Nephron progenitor cell (in vitro differentiated cells): ENCODE measurements around the gene NIM1K.
"Not testable (repeated sequence)": the region's sequence is repeated elsewhere in the genome, so short reads cannot be mapped to it uniquely, and the experiment has no call there.

Experiments
- DNase-seq: peaks from one replicate; pipeline ENCODE4 v3.0.0; 2021
- H3K27ac Mint-ChIP-seq: 2 replicates; pipeline ENCODE4 v1.8.0; 2021; ENCODE audit warnings: mild to moderate bottlenecking, moderate library complexity, mixed read lengths
- H3K27me3 Mint-ChIP-seq: 2 replicates; pipeline ENCODE4 v1.8.0; 2021; ENCODE audit warnings: mild to moderate bottlenecking, low read depth, mixed read lengths; ENCODE audit not compliant: poor library complexity
- H3K36me3 Mint-ChIP-seq: 2 replicates; pipeline ENCODE4 v1.8.0; 2021; ENCODE audit warnings: low read depth, mixed read lengths
- H3K4me1 Mint-ChIP-seq: 2 replicates; pipeline ENCODE4 v1.8.0; 2021; ENCODE audit warnings: mixed read lengths
- H3K4me3 Mint-ChIP-seq: 2 replicates; pipeline ENCODE4 v1.8.0; 2021; ENCODE audit warnings: mild to moderate bottlenecking, moderate library complexity, mixed read lengths
- H3K9me3 Mint-ChIP-seq: 2 replicates; pipeline ENCODE4 v1.8.0; 2021; ENCODE audit warnings: mild to moderate bottlenecking, moderate library complexity, mixed read lengths
- TF ChIP-seq, protein P1 (sequence below): fragments of 200-600 bp; sonication (generic); IDR thresholded peaks from 2 replicates; pipeline ENCODE4 v1.5.0; 2021; ENCODE audit warnings: antibody characterized with exemption

The NIM1K gene

GRCh38 chr5:43258116-43258515 is 66.1 kb downstream of the NIM1K start:
- no peaks in the 10 kb centered on the region for H3K4me1 Mint-ChIP-seq
- TF ChIP-seq, protein P1, sequence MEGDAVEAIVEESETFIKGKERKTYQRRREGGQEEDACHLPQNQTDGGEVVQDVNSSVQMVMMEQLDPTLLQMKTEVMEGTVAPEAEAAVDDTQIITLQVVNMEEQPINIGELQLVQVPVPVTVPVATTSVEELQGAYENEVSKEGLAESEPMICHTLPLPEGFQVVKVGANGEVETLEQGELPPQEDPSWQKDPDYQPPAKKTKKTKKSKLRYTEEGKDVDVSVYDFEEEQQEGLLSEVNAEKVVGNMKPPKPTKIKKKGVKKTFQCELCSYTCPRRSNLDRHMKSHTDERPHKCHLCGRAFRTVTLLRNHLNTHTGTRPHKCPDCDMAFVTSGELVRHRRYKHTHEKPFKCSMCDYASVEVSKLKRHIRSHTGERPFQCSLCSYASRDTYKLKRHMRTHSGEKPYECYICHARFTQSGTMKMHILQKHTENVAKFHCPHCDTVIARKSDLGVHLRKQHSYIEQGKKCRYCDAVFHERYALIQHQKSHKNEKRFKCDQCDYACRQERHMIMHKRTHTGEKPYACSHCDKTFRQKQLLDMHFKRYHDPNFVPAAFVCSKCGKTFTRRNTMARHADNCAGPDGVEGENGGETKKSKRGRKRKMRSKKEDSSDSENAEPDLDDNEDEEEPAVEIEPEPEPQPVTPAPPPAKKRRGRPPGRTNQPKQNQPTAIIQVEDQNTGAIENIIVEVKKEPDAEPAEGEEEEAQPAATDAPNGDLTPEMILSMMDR = no peak
- peaks cover 16% of the 10 kb centered on the region for H3K27me3 Mint-ChIP-seq
- no peak overlapping the region for H3K27ac Mint-ChIP-seq
- H3K36me3 Mint-ChIP-seq = no peaks in the 10 kb centered on the region
- H3K4me3 Mint-ChIP-seq = no peak overlapping the region
- peaks cover 22% of the 10 kb centered on the region for H3K9me3 Mint-ChIP-seq
- no peak for DNase-seq

DNA sequence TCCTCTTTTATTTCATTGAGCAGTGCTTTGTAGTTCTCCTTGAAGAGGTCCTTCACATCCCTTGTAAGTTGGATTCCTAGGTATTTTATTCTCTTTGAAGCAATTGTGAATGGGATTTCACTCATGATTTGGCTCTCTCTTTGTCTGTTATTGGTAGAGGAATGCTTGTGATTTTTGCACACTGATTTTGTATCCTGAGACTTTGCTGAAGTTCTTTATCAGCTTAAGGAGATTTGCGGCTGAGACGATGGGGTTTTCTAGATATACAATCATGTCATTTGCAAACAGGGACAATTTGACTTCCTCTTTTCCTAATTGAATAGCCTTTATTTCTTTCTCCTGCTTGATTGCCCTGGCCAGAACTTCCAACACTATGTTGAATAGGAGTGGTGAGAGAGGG is 70.2 kb downstream of the NIM1K start:
- not testable (repeated sequence) for H3K27me3 Mint-ChIP-seq, H3K27ac Mint-ChIP-seq, H3K4me3 Mint-ChIP-seq, DNase-seq, H3K4me1 Mint-ChIP-seq, H3K36me3 Mint-ChIP-seq
- peaks cover 39% of the 10 kb centered on the region for H3K9me3 Mint-ChIP-seq

- Mint-ChIP-seq H3K4me1 (no peaks in the 10 kb centered on the region), H3K36me3 (peaks cover 6% of the 10 kb centered on the region), H3K9me3 (peaks cover 30% of the 10 kb centered on the region), H3K27me3 (peaks cover 3% of the 10 kb centered on the region), H3K4me3 (no peak overlapping the region), H3K27ac (no peak overlapping the region)
- TF ChIP-seq, protein P1 = no peak
- DNase-seq = no peak
Measured at GRCh38 chr5:43268188-43268820, 76.3 kb downstream of the NIM1K start.

GRCh38 chr5:43270645-43271044 is 78.6 kb downstream of the NIM1K start:
- Mint-ChIP-seq H3K27me3 (peaks cover 3% of the 10 kb centered on the region), H3K4me1 (no peaks in the 10 kb centered on the region), H3K36me3 (peaks cover 6% of the 10 kb centered on the region), H3K9me3 (peaks cover 24% of the 10 kb centered on the region), H3K27ac (no peak overlapping the region), H3K4me3 (no peak overlapping the region)
- TF ChIP-seq, protein P1 = no peak
- no peak for DNase-seq

GRCh38 chr5:43273552-43273951 is 81.5 kb downstream of the NIM1K start:
- TF ChIP-seq, protein P1 = no peak
- peaks cover 4% of the 10 kb centered on the region for H3K9me3 Mint-ChIP-seq
- no peaks in the 10 kb centered on the region for H3K4me1 Mint-ChIP-seq
- H3K36me3 Mint-ChIP-seq = no peaks in the 10 kb centered on the region
- no peak overlapping the region for H3K4me3 Mint-ChIP-seq
- DNase-seq = no peak
- H3K27ac Mint-ChIP-seq = peak overlapping the region; percentile 5
- H3K27me3 Mint-ChIP-seq = peaks cover 5% of the 10 kb centered on the region

GRCh38 chr5:43274435-43275114 is 82.5 kb downstream of the NIM1K start:
- peaks cover 4% of the 10 kb centered on the region for H3K9me3 Mint-ChIP-seq
- H3K4me3 Mint-ChIP-seq = no peak overlapping the region
- H3K27me3 Mint-ChIP-seq = peaks cover 9% of the 10 kb centered on the region
- TF ChIP-seq, protein P1 = no peak
- no peaks in the 10 kb centered on the region for H3K36me3 Mint-ChIP-seq
- no peak overlapping the region for H3K27ac Mint-ChIP-seq
- no peak for DNase-seq
- H3K4me1 Mint-ChIP-seq = no peaks in the 10 kb centered on the region
